HEK293 (cell line): Measurements from ENCODE around the gene SERPINA6.
A peak's percentile ranks its signal among the peaks of the same experiment; 100 is the strongest.

Experiments
- CTCF ChIA-PET: fragments of 350-600 bp; formaldehyde crosslinking; extraction: SDS; loops from one replicate; lab custom pipeline; 2021; ENCODE audit warnings: antibody characterized with exemption; lab: Yijun Ruan, JAX
- POLR2A ChIA-PET: fragments of 300-600 bp; formaldehyde crosslinking; extraction: SDS; loops from one replicate; lab custom pipeline; 2020; ENCODE audit warnings: antibody characterized with exemption, inconsistent platforms; lab: Yijun Ruan, JAX
- H3K27ac ChIP-seq: fragments of 200-500 bp; sonication (Bioruptor generic); 2 replicates; pipeline ENCODE4 v1.5.1; 2014; ENCODE audit warnings: low read depth, low read length, control low read depth, inconsistent platforms; ENCODE audit errors: extremely low read depth
- H3K36me3 ChIP-seq, 2 experiments: fragments of 200-500 bp in 1 of 2; sonication (Bioruptor generic) in 1 of 2; 1 replicate in 1 of 2; 2 replicates in 1 of 2; pipeline ENCODE4 v1.5.1; 2014 to 2017; ENCODE audit warnings: inconsistent platforms in 2 of 2, low read length in 2 of 2; ENCODE audit not compliant: control insufficient read depth in 2 of 2, insufficient read depth in 1 of 2
- H3K4me1 ChIP-seq: fragments of 200-500 bp; sonication (Bioruptor generic); 2 replicates; pipeline ENCODE4 v1.5.1; 2014; ENCODE audit warnings: mild to moderate bottlenecking, low read length, inconsistent platforms; ENCODE audit not compliant: control insufficient read depth, insufficient read depth
- H3K4me3 ChIP-seq: 2 replicates; pipeline ENCODE4 v1.5.1; 2011; ENCODE audit warnings: low read depth, mild to moderate bottlenecking, control low read depth, low read length, moderate library complexity
- H3K9me3 ChIP-seq: fragments of 200-500 bp; sonication (Bioruptor generic); 2 replicates; pipeline ENCODE4 v1.5.1; 2014; ENCODE audit warnings: low read depth, low read length, inconsistent platforms; ENCODE audit not compliant: control insufficient read depth, insufficient read depth
- AEBP2 ChIP-seq: fragments of 450-650 bp; formaldehyde crosslinking; IDR thresholded peaks from 2 replicates; pipeline ENCODE4 v1.5.1; 2016; ENCODE audit warnings: missing biosample characterization, missing genetic modification characterization, borderline replicate concordance
- BCL11A ChIP-seq: fragments of 450-650 bp; formaldehyde crosslinking; IDR thresholded peaks from 2 replicates; pipeline ENCODE4 v1.5.1; 2016; ENCODE audit warnings: low read depth, missing biosample characterization, missing genetic modification characterization
- CTCF ChIP-seq: fragments of 450-650 bp; formaldehyde crosslinking; IDR thresholded peaks from 2 replicates; pipeline ENCODE4 v1.5.1; 2016; ENCODE audit warnings: missing biosample characterization, missing genetic modification characterization
- FEZF1 ChIP-seq: fragments of 450-650 bp; formaldehyde crosslinking; IDR thresholded peaks from 2 replicates; pipeline ENCODE4 v1.5.1; 2016; ENCODE audit warnings: missing biosample characterization, missing genetic modification characterization
- INSM2 ChIP-seq: fragments of 450-650 bp; formaldehyde crosslinking; IDR thresholded peaks from 2 replicates; pipeline ENCODE4 v1.5.1; 2016; ENCODE audit warnings: missing biosample characterization, missing genetic modification characterization
- KLF1 ChIP-seq: fragments of 450-650 bp; formaldehyde crosslinking; IDR thresholded peaks from 2 replicates; pipeline ENCODE4 v1.5.1; 2016; ENCODE audit warnings: missing biosample characterization, missing genetic modification characterization
- SALL2 ChIP-seq: fragments of 450-650 bp; formaldehyde crosslinking; IDR thresholded peaks from 2 replicates; pipeline ENCODE4 v1.5.0; 2017; ENCODE audit warnings: missing biosample characterization, mild to moderate bottlenecking, missing genetic modification characterization, borderline replicate concordance
- SP2 ChIP-seq: fragments of 450-650 bp; formaldehyde crosslinking; IDR thresholded peaks from 2 replicates; pipeline ENCODE4 v1.5.1; 2016; ENCODE audit warnings: missing biosample characterization, missing genetic modification characterization
- WT1 ChIP-seq: fragments of 450-650 bp; formaldehyde crosslinking; IDR thresholded peaks from 2 replicates; pipeline ENCODE4 v1.5.1; 2016; ENCODE audit warnings: missing biosample characterization, missing genetic modification characterization
- ZEB2 ChIP-seq: fragments of 450-650 bp; formaldehyde crosslinking; IDR thresholded peaks from 2 replicates; pipeline ENCODE4 v1.5.1; 2016; ENCODE audit warnings: missing biosample characterization, missing genetic modification characterization
- ZFHX2 ChIP-seq: fragments of 450-650 bp; formaldehyde crosslinking; conservative IDR thresholded peaks from 2 replicates; pipeline ENCODE4 v1.5.1; 2016; ENCODE audit warnings: missing biosample characterization, missing genetic modification characterization
- ZFP41 ChIP-seq: fragments of 450-650 bp; formaldehyde crosslinking; IDR thresholded peaks from 2 replicates; pipeline ENCODE4 v1.5.1; 2016; ENCODE audit warnings: missing biosample characterization, missing genetic modification characterization, borderline replicate concordance
- ZNF26 ChIP-seq: fragments of 450-650 bp; formaldehyde crosslinking; IDR thresholded peaks from 2 replicates; pipeline ENCODE4 v1.5.1; 2016; ENCODE audit warnings: missing biosample characterization, missing genetic modification characterization
- ZNF266 ChIP-seq: fragments of 450-650 bp; formaldehyde crosslinking; IDR thresholded peaks from 2 replicates; pipeline ENCODE4 v1.5.1; 2016; ENCODE audit warnings: missing biosample characterization, missing genetic modification characterization, low read depth
- ZNF426 ChIP-seq: fragments of 450-650 bp; formaldehyde crosslinking; IDR thresholded peaks from 2 replicates; pipeline ENCODE4 v1.5.1; 2017; ENCODE audit warnings: missing biosample characterization, missing genetic modification characterization, mild to moderate bottlenecking, inconsistent platforms, moderate library complexity
- ZNF449 ChIP-seq: fragments of 450-650 bp; formaldehyde crosslinking; IDR thresholded peaks from 2 replicates; pipeline ENCODE4 v1.5.1; 2017; ENCODE audit warnings: missing biosample characterization, mild to moderate bottlenecking, missing genetic modification characterization, moderate library complexity
- ZNF48 ChIP-seq: fragments of 450-650 bp; formaldehyde crosslinking; IDR thresholded peaks from 2 replicates; pipeline ENCODE4 v1.5.1; 2016; ENCODE audit warnings: missing biosample characterization, missing genetic modification characterization
- ZNF707 ChIP-seq: fragments of 450-650 bp; formaldehyde crosslinking; IDR thresholded peaks from 2 replicates; pipeline ENCODE4 v1.5.1; 2016; ENCODE audit warnings: missing biosample characterization, missing genetic modification characterization
- ZNF76 ChIP-seq: fragments of 450-650 bp; formaldehyde crosslinking; IDR thresholded peaks from 2 replicates; pipeline ENCODE4; 2016; ENCODE audit warnings: low read depth, missing biosample characterization, missing genetic modification characterization, borderline replicate concordance
- ZSCAN18 ChIP-seq: fragments of 450-650 bp; formaldehyde crosslinking; IDR thresholded peaks from 2 replicates; pipeline ENCODE4 v1.5.1; 2016; ENCODE audit warnings: missing biosample characterization, missing genetic modification characterization
- ZSCAN4 ChIP-seq: fragments of 450-650 bp; formaldehyde crosslinking; IDR thresholded peaks from 2 replicates; pipeline ENCODE4 v1.5.1; 2017; ENCODE audit warnings: missing biosample characterization, missing genetic modification characterization

Gene SERPINA6

GRCh38 chr14:94362614-94363133, 39.5 kb upstream of the SERPINA6 start:
- no peak overlapping the region for H3K27ac ChIP-seq
- CTCF ChIA-PET = no interaction called here
- TF ChIP-seq ZSCAN18 (tag by site-specific recombination) = no peak
- no peak for TF ChIP-seq ZEB2 (tag by site-specific recombination)
- TF ChIP-seq CTCF (tag by site-specific recombination) = no peak
- TF ChIP-seq WT1 (tag by site-specific recombination) = no peak
- TF ChIP-seq ZSCAN4 = peak; percentile 88
- TF ChIP-seq ZFHX2 (tag by site-specific recombination) = peak; percentile 38; the same call in 1 of the 2 replicates
- TF ChIP-seq INSM2 (tag by site-specific recombination) = no peak
- TF ChIP-seq ZNF266 (tag by site-specific recombination) = no peak
- TF ChIP-seq AEBP2 (tag by site-specific recombination) = no peak
- TF ChIP-seq ZNF26 (tag by site-specific recombination) = no peak
- TF ChIP-seq SALL2 (tag by site-specific recombination) = 0 out of 2 replicates have a peak, but pooled peaks have one; percentile 4
- H3K9me3 ChIP-seq = no peaks in the 10 kb centered on the region
- POLR2A ChIA-PET = no interaction called here
- H3K36me3 ChIP-seq = no peaks in the 10 kb centered on the region
- H3K4me3 ChIP-seq = no peak overlapping the region
- no peaks in the 10 kb centered on the region for H3K4me1 ChIP-seq

- H3K36me3 ChIP-seq = no peaks in the 10 kb centered on the region
- ChIA-PET POLR2A (no interaction called here), CTCF (no interaction called here)
- no peak for TF ChIP-seq ZNF48
- no peak for TF ChIP-seq KLF1 (tag by site-specific recombination)
- TF ChIP-seq ZFP41 (tag by site-specific recombination) = no peak
- TF ChIP-seq ZNF707 (tag by site-specific recombination) = no peak
- no peak for TF ChIP-seq BCL11A (tag by site-specific recombination)
- no peak for TF ChIP-seq ZNF426 (tag by site-specific recombination)
- no peak for TF ChIP-seq FEZF1 (tag by site-specific recombination)
- TF ChIP-seq SP2 = no peak
- TF ChIP-seq ZNF76 (tag by site-specific recombination) = no peak
- TF ChIP-seq ZNF449 (tag by site-specific recombination) = no peak
- no peaks in the 10 kb centered on the region for H3K4me1 ChIP-seq
- H3K9me3 ChIP-seq = no peaks in the 10 kb centered on the region
- no peak overlapping the region for H3K4me3 ChIP-seq
- no peak overlapping the region for H3K27ac ChIP-seq
Measured at GRCh38 chr14:94361682-94362081, 38.5 kb upstream of the SERPINA6 start.
